ENCODE data around the gene CCDC172.
"Not testable (repeated sequence)": the region's sequence is repeated elsewhere in the genome, so short reads cannot be mapped to it uniquely, and the experiment has no call there.

CCDC172 gene

GRCh38 chr10:116336866-116337265 is 12.6 kb downstream of the CCDC172 start:
- no peak for DNase-seq (ENCODE audit: low read depth)

GRCh38 chr10:116352125-116352524 is 27.9 kb downstream of the CCDC172 start:
- no peak for DNase-seq (ENCODE audit: low read depth)

- DNase-seq (ENCODE audit: low read depth), result no peak
Measured at GRCh38 chr10:116353817-116354216, 29.6 kb downstream of the CCDC172 start.

- DNase-seq (ENCODE audit: low read depth), result no peak
Measured at GRCh38 chr10:116355341-116355740, 31.1 kb downstream of the CCDC172 start.

- no peak for DNase-seq (ENCODE audit: low read depth)
Measured at GRCh38 chr10:116356833-116357232, 32.6 kb downstream of the CCDC172 start.

- DNase-seq (ENCODE audit: low read depth), result no peak
Measured at GRCh38 chr10:116364868-116365267, 40.6 kb downstream of the CCDC172 start.

- DNase-seq (ENCODE audit: low read depth), result no peak
Measured at GRCh38 chr10:116371737-116372136, 47.5 kb downstream of the CCDC172 start.

- DNase-seq (ENCODE audit: low read depth), result no peak
Measured at GRCh38 chr10:116382290-116382689, 58.0 kb downstream of the CCDC172 start.

GRCh38 chr10:116385311-116385710 is 61.1 kb downstream of the CCDC172 start:
- DNase-seq (ENCODE audit: low read depth), result no peak

GRCh38 chr10:116385994-116386809 is 62.0 kb downstream of the CCDC172 start:
- DNase-seq (ENCODE audit: low read depth), result peak; percentile 4

- not testable (repeated sequence) for DNase-seq (ENCODE audit: low read depth)
Measured at GRCh38 chr10:116393246-116393831, 69.1 kb downstream of the CCDC172 start.

- no peak for DNase-seq (ENCODE audit: low read depth)
Measured at GRCh38 chr10:116395223-116395985, 71.2 kb downstream of the CCDC172 start.

- no peak for DNase-seq (ENCODE audit: low read depth)
Measured at GRCh38 chr10:116398224-116398623, 74.0 kb downstream of the CCDC172 start.

GRCh38 chr10:116402858-116403257 is 78.6 kb downstream of the CCDC172 start:
- no peak for DNase-seq (ENCODE audit: low read depth)

GRCh38 chr10:116403740-116404250 is 79.5 kb downstream of the CCDC172 start:
- no peak for DNase-seq (ENCODE audit: low read depth)

GRCh38 chr10:116408719-116409118 is 84.5 kb downstream of the CCDC172 start:
- no peak for DNase-seq (ENCODE audit: low read depth)

GRCh38 chr10:116410351-116410750 is 86.1 kb downstream of the CCDC172 start:
- DNase-seq (ENCODE audit: low read depth), result no peak

- DNase-seq (ENCODE audit: low read depth), result no peak
Measured at GRCh38 chr10:116417821-116418220, 93.6 kb downstream of the CCDC172 start.

- no peak for DNase-seq (ENCODE audit: low read depth)
Measured at GRCh38 chr10:116418389-116418788, 94.1 kb downstream of the CCDC172 start.

GRCh38 chr10:116421815-116422214 is 97.6 kb downstream of the CCDC172 start:
- no peak for DNase-seq (ENCODE audit: low read depth)

- DNase-seq (ENCODE audit: low read depth), result no peak
Measured at GRCh38 chr10:116427671-116428070, 103.4 kb downstream of the CCDC172 start, which contains the start of gene PNLIPRP3. PNLIPRP3 (plus strand) TSS chr10:116427847; CDS start chr10:116428013, 166 bp downstream.

- DNase-seq (ENCODE audit: low read depth), result no peak
Measured at GRCh38 chr10:116429288-116429977, 105.2 kb downstream of the CCDC172 start.

Measured in fibroblast of gingiva (primary cell).